NCI-H1105 treated with DMSO at 0.1 percent for 48 hours (cell line): ENCODE data around the gene DMBX1.
A peak's percentile ranks its signal among the peaks of the same experiment; 100 is the strongest.

Experiments
- DNase-seq: peaks from one replicate; lab custom pipeline; 2025; lab: John Stamatoyannopoulos, UW

Gene DMBX1

GRCh38 chr1:46459315-46459714 is 30.3 kb upstream of the DMBX1 start:
- DNase-seq = no peak

GRCh38 chr1:46461017-46461808 is 28.4 kb upstream of the DMBX1 start:
- no peak for DNase-seq

GRCh38 chr1:46461809-46462448 is 27.7 kb upstream of the DMBX1 start:
- no peak for DNase-seq

- no peak for DNase-seq
Observed at GRCh38 chr1:46464013-46464548, 25.6 kb upstream of the DMBX1 start.

- DNase-seq = no peak
Observed at GRCh38 chr1:46464915-46465314, 24.7 kb upstream of the DMBX1 start.

GRCh38 chr1:46465981-46466476 is 23.6 kb upstream of the DMBX1 start:
- DNase-seq = no peak

GRCh38 chr1:46466477-46467182 is 23.0 kb upstream of the DMBX1 start:
- peak; percentile 23 for DNase-seq

GRCh38 chr1:46467183-46467504 is 22.5 kb upstream of the DMBX1 start:
- DNase-seq = no peak

GRCh38 chr1:46469881-46470280 is 19.8 kb upstream of the DMBX1 start:
- no peak for DNase-seq

GRCh38 chr1:46471848-46472492 is 17.7 kb upstream of the DMBX1 start:
- no peak for DNase-seq

GRCh38 chr1:46472498-46473181 is 17.0 kb upstream of the DMBX1 start:
- no peak for DNase-seq

GRCh38 chr1:46473991-46474390 is 15.6 kb upstream of the DMBX1 start:
- DNase-seq = no peak

GRCh38 chr1:46474570-46474969 is 15.1 kb upstream of the DMBX1 start:
- no peak for DNase-seq

GRCh38 chr1:46476673-46477072 is 13.0 kb upstream of the DMBX1 start:
- no peak for DNase-seq

GRCh38 chr1:46477153-46477929 is 12.3 kb upstream of the DMBX1 start:
- DNase-seq = peak; percentile 71

- DNase-seq = no peak
Observed at GRCh38 chr1:46478721-46479485, 10.7 kb upstream of the DMBX1 start.

- DNase-seq = no peak
Observed at GRCh38 chr1:46479744-46480350, 9.8 kb upstream of the DMBX1 start.

GRCh38 chr1:46480959-46481646 is 8.5 kb upstream of the DMBX1 start:
- DNase-seq = no peak

- DNase-seq = no peak
Observed at GRCh38 chr1:46481961-46482360, 7.7 kb upstream of the DMBX1 start.
